Cardiac septum (tissue), 1 donor: ENCODE measurements around the gene AKR7A3. TPM values are rescaled to one million over a fixed set of nuclear protein-coding genes. Genes with fewer than 3 reads are reported as not detected.
"Not testable (repeated sequence)": the region's sequence is repeated elsewhere in the genome, so short reads cannot be mapped to it uniquely, and the experiment has no call there.

Experiments used
- DNase-seq: peaks from one replicate; pipeline ENCODE4 v3.0.0-alpha.2; 2020; ENCODE audit warnings: low spot score
- intact Hi-C: fragments of 100-400 bp; cut with DNase I; formaldehyde crosslinking; loops from one replicate; pipeline ENCODE4 v1.14.0; 2022
- long read RNA-seq: library from polyadenylated mRNA; unstranded; transcript quantifications from one replicate; pipeline ENCODE4 v2.0.0, GENCODE V29; 2021
- total RNA-seq: library from RNA; stranded (reverse); fragmentation: NEBNext Ultra II Directional; extraction: Animal tissue kit (Norgen Biotek cat#: 25700); gene quantifications from one replicate; pipeline ENCODE4 v1.2.1, GENCODE V29; 2021
- donor health status: DM: no; HTN: no; CAD: no.

The AKR7A3 gene
- total RNA-seq, result 0.32 TPM
- long read RNA-seq, result 0 reads

DNA sequence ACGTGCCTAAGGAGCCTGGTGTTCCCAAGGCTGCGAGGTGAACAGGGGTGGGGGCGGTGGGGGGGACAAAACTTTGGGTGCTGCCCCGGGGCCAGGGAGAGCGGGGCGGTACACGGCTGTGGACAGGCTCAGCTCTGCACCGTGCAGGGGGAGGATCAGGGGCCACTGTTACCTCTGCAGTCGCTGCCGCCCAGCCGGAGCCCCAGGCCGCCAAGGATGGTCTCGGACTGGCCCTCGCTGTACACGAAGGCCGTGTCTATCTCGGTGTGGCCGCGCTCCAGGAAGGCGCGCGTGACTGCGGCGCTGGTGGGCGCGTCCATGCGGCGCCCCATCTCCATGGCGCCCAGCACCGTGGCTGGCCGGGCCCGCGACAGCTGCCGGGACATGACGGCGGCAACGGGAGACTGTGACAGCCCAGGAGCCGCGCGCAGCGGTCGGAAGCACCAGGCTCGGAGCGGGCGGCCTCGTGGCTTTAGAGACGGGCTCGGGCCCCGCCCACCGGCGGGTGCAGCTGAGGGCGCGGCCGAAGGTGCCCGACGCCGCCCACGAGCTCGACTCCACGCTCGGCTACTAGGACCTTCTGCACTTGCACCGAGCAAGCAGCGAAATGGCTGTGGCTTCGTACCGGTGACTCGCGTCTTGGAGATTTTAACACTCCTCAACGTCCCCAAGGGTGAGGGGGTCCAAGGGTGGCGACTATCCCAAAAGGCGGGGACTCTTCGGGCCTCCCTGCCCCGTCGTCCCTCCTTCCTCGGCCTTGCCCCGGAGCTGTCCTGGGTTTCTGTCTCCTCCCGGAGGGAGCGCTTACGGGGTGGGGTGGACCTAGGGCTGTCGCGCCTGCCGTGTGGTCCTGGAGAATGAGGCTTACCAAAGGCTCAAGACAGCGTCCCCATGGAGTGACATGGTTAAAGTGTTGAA is at the start of gene AKR7A3:
AKR7A3 (minus strand) TSS at position 447 of the 918 bp plus-strand sequence; CDS start at position 386, 61 bp downstream.
- intact Hi-C loops, DNase-seq: not testable (repeated sequence)

DNA sequence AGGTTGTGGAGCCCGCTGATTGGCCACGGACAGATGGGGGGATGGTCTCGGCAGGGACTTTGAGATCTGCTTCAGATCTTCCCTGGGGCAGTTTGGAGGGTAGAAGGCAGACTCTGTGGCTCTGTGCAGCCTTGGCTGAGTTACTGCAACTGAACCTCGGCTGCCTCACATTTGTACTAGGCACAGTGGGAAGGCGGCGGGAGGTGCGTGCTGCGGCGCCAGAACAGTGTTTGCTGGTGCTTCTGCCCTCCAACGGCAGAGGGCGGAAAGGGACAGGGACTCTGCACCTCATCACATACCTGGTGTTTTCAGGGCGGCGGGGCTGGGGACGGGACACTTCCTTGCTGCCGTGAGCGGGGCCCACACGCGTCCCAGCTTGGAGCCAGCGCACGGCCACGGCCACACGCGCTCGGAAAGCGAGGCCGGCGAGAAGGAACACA is 49.8 kb upstream of the AKR7A3 start:
- intact Hi-C loops, result no loop called here
- DNase-seq, result no peak

DNA sequence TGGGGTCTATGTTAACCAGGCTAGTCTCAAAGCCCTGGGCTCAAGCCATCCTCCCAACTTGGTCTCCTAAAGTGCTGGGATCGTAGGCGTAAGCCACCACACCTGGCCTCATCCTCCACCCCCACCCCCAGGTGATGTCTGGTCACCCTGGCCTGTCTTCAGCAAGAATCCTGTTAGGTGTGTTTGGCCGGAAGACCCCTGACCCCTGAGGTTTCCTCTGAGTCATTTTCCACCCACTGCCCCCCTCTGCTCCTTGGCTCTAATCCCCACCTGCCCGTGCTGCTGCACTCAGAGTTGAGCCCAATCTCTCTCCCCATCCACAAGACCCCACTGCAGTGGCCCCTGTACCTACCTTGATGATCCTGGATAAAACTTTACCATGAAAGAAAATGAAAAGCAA is 48.7 kb upstream of the AKR7A3 start:
- no peak for DNase-seq
- intact Hi-C loops, result no loop called here

DNA sequence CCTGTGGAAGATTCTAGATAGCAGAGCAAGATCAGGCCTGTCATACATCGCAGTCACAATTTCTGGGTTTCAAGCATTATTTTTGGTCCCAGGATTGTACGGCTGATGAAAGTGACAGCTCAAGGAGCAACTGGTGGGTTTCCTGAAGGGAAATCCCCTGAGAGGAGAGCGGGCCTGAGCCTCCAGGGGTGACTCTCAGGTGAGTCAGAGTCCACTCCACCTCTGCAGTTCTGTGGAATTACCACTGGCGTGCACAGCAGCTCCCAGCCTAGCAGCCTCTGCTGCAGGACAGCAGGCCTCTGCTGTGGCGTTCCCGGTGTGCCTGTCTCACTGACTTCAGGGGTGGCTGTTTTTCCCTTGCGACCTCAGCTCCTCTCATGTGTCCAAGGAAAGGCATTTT is 48.0 kb upstream of the AKR7A3 start:
- intact Hi-C loops, result no loop called here
- DNase-seq, result no peak

DNA sequence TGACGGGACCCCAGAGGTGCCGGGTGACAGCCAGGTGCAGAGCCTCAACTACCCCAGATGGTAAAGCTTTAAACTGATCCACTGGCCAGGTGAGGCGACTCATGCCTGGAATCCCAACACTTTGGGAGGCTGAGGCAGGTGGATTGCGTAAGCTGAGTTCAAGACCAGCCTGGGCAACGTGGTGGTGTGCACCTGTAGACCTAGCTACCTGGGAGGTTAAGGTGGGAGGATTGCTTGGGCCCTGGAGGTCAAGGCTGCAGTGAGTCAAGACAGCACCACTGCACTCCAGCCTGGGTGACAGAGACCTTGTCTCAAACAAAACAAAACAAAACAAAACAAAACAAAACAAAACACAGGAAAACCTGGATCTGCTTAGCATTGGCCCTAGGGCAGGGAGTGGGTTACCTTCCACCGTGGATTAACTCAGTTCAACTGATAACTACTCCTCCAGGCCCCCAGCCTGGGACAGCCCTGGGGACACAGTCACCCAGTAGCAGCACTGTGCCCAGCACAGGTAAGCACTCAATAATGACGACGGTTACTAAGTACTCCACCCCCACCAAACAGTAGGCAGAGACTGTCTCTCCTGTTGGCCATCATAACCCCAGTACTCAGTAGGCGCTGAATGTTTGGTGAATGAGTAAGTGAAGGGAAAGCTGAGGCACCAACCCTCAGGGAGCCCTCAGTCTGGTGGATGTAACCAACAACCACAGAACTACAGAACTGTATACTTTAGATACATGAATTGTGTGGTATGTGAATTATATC is 45.2 kb upstream of the AKR7A3 start:
- intact Hi-C loops, result no loop called here
- DNase-seq, result no peak

DNA sequence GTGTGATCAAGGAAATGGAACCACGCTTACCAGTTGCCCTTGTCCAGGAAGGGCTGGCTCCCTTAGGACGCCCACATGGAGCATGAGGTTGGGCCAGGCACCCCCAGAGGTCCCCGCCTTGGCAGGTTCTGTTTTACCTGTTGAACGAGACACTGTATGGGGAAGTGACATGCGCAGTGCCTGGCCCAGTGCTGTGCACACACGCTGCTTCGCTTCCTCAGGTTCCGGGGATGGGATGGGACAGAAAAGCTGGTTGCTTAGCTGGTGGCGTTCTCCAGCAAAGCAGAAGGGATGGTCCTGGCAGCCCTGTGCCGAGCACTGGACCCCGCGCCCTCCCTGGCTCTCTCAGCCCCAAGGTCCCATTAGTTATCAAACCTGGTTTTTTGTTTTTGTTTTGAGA is 44.3 kb upstream of the AKR7A3 start:
- DNase-seq, result no peak
- intact Hi-C loops, result no loop called here

DNA sequence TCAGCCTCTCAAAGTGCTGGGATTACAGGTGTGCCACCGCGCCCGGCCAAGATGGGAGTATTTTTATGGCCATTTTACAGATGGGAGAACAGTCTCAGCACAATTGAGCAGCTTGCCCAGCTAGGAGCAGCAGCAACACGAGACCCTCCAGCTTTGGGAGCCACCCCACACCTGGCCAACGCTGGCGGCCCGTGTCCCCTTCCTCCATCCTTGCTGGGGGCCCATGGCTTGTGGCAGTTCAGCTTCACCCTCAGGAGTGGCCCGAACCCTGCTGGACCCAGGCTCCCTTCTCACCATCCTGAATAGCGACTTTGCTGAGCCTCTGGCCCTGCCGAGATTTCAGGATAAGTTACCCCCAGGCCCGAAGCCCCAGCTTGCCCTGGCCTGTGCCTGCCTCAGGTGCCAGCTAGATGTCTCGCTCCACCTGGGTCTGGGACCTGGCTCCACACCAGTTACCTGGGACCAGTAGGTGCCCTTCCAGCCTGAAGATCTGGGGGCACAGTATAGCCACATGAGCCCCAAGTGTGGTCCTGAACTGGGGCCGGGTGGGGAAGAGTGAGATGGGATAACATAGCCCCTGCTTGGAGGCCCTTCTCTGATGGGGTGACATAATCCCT is 42.8 kb upstream of the AKR7A3 start:
- DNase-seq, result no peak
- intact Hi-C loops, result no loop called here

DNA sequence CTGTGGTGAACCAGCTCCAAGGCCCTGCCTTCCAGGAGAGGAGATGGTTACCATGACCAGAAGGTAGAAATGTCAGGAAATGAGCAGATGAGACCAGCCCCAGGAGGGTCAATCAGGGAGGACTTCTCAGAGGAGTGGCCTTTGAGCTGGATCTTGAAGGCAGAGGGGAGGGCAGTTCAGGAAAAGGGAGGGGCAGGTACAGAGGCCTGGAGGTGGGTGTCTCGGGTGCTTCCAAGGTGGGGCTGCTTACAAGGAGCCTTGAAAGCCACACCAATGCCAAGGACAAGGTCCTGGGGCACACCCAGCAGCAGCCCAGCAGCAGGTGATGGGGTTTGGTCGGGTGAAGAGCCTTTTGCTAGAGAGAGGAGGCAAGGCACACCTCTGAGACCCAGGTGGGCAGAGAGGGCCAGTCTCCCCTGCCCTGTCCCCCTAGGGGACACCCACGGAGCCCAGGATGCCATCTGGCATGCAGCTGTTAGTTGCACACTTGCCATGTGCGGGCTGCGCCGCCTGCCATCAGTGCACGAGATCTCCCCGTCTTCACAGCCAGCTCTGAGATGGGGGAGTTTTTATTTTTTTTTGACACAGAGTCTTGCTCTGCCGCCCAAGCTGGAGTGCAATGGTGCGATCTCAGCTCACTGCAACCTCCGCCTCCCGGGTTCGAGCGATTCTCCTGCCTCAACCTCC is 42.0 kb upstream of the AKR7A3 start:
- DNase-seq, result no peak
- intact Hi-C loops, result no loop called here

DNA sequence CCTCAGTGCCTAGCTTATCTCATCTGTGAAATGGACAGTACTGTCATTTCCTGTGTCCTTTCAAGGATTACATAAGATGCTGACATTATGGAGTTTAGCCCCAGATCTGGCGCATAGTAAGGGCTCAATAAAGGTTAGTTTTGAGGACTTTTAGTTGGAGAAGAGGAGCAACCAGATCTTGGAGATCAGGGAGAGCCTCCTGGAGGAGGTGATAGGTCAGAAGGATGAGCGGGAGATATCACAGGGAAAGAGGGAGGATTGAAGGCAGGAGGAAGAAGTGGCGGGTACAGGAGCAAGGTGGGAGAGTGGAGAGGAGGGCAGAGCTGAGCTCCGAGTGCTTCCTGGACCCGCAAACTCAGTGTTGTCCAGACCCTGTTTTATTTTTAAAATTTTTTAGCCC is 41.0 kb upstream of the AKR7A3 start:
- no peak for DNase-seq
- intact Hi-C loops, result no loop called here

DNA sequence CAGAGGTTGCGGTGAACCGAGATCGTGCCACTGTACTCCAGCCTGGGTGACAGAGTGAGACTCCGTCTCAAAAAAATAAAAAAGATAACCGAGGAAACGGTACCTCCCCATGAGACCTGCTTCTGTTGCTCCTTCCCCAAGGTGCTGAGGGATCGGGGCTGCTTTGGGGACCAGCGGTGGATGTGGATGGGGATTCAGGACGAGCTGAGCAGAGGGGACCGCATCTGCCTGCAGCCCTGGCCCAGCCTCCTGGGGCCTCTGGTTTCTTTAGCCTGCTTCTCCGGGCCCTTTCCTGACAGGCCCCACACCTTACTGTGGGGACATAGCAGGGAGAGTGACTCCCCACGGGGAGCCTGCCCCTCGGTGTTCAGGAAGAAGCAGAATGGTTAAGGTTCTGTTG is 40.6 kb upstream of the AKR7A3 start:
- intact Hi-C loops, result no loop called here
- DNase-seq, result no peak

DNA sequence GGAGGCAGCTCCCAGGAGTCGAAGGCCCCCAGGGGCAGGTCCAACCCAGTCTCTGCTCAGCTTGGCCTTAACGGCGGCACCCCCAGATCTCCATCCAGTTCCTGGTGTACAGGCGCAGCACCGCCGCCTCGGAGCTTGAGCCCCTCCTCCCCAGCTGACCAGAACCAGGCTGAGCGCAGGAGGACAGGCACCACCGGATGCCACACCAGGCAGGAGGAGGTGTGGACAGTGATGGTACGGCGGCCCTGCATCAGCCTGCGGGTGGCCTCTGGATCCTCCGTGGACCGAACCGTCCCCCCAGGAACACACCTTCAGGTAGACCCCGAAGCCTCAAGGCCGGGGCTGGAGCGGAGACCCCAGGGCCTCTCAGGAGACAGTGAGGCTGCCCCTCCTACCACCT is 39.9 kb upstream of the AKR7A3 start:
- no peak for DNase-seq

DNA sequence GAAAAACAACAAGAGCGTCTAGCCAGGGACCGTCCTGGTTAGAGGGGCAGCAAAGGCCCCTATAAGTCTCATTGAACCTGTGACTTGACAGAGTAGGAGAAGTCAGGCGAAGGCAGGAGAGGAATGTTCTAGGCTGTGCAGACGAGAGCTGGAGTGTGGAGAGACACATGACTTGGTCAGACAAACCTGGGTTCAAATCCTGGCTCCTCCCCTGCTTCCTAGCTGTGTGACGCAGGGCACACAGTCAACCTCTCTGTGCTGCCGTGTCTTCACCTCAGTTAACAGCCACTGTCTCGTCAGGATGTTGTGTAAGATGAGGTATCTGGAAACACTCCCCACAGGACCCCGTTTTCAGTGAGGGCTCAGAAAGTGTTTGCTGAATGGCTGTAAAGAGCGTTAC is 39.2 kb upstream of the AKR7A3 start:
- intact Hi-C loops, result no loop called here
- DNase-seq, result no peak

More for the DNA sequence above, 39.9 kb upstream of the AKR7A3 start:
- intact Hi-C loops, result no loop called here

DNA sequence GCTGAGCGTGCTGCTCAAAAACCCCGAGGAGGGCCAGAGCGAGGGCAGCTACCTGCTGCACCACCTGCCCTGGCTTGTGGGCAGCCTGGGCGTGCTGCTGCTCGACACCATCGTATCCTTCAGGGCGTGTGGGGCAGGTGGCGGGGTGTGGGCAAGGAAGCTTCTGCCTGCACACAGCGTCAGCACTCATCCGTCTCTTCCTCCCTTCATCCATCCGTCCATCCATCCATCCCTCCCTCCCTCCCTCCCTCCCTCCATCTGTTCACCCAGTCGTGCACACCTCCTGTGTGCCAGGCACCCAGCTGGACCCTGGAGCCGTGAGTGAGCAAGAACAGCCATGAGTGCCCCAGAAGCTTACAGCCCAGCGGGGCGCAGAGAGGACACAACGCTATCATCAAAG is 38.7 kb upstream of the AKR7A3 start:
- intact Hi-C loops, result no loop called here
- no peak for DNase-seq

DNA sequence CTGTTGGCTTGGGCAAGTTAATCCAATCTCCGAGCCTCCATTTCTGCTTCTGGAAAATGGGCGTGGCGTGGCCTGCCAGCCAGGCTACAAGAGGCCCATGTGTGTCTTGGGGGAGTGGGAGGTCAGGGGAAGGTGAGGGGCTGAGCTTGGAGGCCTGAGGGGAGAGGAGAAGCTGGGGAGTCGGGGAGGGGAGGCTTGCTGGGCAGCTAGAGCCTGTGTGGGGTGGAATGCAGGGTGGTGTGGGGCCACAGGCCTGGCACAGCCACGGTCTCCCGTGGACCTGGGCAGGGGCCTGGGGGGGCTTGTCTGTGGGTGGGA is 38.1 kb upstream of the AKR7A3 start:
- intact Hi-C loops, result no loop called here

DNA sequence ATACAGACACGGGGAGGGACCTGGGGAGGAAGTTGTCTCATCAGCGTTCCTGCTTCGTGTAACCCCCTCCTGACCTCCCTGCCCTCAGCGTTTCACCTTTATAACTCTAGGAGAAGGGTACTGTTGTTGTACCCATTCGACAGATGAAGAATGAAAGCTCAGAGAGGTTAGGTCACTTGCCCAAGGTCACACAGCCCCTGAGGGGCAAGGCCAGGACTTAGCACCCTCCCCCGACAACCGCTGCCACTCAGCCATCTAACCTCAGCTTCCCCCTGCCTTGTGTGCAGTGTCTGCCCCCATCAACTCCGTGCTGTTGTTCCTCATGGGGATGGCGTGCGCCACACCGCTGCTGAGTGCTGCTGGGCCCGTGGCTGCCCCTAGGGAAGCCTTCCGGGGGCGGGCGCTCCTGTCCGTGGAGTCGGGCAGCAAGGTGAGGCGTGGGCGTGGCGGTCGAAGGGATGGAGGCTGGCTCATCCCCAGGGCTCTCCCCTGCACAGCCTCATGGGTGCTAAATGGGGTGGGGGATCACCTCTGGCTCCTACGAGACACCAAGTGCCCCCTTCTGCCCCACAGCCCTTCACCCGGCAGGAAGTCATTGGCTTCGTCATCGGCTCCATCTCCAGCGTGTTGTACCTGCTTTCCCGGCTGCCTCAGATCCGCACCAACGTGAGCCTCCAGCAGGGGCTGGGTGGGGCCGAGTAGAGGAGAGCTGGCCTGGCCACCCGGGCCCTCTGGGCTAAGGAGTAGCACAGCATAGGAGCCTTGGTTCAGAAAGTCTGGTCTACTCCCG is 37.6 kb upstream of the AKR7A3 start:
- no peak for DNase-seq
- intact Hi-C loops, result no loop called here

More for the DNA sequence above, 38.1 kb upstream of the AKR7A3 start:
- DNase-seq, result no peak

DNA sequence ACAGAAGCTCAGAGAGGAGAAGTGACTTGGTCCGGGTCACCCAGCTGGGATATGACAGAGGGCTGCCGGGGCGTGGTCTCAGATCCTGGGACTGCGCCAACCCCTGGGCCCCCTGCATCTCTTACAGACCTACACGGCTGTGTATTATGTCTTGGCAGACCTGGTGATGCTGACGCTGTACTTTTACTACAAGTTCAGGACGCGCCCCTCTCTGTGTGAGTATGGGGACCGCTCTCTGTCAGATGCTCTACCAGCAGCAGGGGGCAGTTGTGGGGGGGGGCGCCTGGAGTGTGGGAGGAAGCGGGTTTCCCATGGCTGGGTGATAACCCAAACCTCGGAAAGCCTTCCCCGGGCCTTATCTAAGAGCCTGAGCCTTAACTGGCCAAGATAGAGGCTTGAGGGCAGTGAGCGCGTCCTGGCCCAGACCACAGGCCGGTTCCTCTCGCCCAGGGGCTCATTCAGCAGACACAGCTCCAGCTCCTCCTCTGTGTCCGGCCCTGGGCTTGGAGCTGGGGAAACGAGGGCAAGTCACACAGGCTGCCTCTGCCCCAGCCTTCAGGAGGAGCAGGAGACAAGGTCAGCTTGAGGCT is 36.9 kb upstream of the AKR7A3 start:
- DNase-seq, result no peak
- intact Hi-C loops, result no loop called here

DNA sequence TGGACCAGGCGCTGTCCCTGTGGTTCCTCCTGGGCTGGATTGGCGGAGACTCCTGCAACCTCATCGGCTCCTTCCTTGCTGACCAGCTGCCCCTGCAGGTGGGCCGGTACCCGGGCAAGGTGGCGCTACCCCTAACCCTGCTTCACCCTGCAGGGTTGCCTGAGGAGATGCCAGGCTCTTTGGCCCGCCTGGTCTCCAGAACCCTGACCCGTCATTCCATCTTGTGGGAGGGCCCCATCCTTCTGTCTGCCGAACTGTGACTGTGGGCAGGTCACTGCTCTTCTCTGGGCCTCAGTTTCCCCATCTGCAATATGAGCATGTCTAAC is 36.1 kb upstream of the AKR7A3 start:
- no peak for DNase-seq
- intact Hi-C loops, result no loop called here

DNA sequence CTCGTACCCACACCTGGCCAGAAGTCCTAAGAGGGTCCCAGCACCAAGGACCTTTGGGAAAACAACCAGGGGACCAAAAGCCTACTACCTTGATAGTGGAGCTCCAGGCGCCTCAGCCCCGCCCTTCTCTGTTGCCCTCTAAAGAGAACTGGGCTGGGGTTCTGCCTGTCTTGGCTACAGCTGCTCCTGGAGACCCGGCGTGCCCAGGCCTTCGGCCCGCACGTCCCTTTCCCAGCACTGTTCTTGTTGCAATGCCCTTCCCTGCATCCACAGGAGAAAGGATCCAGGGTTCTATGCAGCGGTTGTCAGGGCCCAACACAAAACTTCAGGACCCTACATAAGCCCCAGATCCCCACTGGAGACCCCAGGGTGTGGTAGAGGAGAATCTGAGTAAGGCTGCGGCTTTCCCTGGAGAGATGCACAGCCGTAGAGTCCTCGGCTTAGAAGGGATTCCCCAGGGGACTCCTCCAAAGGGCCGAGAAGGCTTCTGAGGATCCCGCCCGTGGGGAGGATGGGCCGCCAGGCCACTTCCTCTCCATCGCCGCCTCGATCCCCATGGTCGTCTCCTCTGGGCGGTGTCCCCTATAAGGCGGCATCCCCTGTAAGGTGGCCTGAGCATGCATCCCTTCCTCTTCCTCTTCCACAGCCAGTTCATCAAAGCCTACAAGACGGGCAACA is 35.6 kb upstream of the AKR7A3 start:
- no peak for DNase-seq
- intact Hi-C loops, result no loop called here
